Endothelial cell of umbilical vein (primary cell): Measurements from ENCODE around the gene ZNF512.

ENCODE experiments used
- EZH2 ChIP-seq: IDR thresholded peaks from 2 replicates; pipeline ENCODE4 v1.6.1; 2012; ENCODE audit warnings: borderline replicate concordance, low read depth, mild to moderate bottlenecking, moderate library complexity, low read length, inconsistent platforms; ENCODE audit not compliant: severe bottlenecking
- FOS ChIP-seq: IDR thresholded peaks from 2 replicates; pipeline ENCODE4 v1.6.1; 2011; ENCODE audit warnings: mild to moderate bottlenecking, low read length, moderate library complexity, borderline replicate concordance; ENCODE audit not compliant: insufficient read depth
- GATA2 ChIP-seq: IDR thresholded peaks from 2 replicates; pipeline ENCODE4 v1.7.0; 2011; ENCODE audit warnings: low read depth, mild to moderate bottlenecking, moderate library complexity, mixed read lengths, low read length; ENCODE audit not compliant: insufficient read length, insufficient read depth
- JUN ChIP-seq: IDR thresholded peaks from 2 replicates; pipeline ENCODE4 v1.6.1; 2011; ENCODE audit warnings: borderline replicate concordance, low read depth; ENCODE audit not compliant: insufficient read length, insufficient read depth
- MAX ChIP-seq: IDR thresholded peaks from 2 replicates; pipeline ENCODE4 v1.6.1; 2011; ENCODE audit not compliant: insufficient read depth, insufficient read length
- MYC ChIP-seq: IDR thresholded peaks from one replicate; pipeline ENCODE4 v1.6.1; 2011; ENCODE audit warnings: mild to moderate bottlenecking, low read depth, low read length
- POLR2A ChIP-seq: IDR thresholded peaks from 2 replicates; pipeline ENCODE4 v1.6.1; 2012; ENCODE audit warnings: low read depth, mild to moderate bottlenecking, control low read depth, low read length
- POLR2AphosphoS5 ChIP-seq: IDR thresholded peaks from 2 replicates; pipeline ENCODE4 v1.6.1; 2012; ENCODE audit warnings: low read depth, mild to moderate bottlenecking, control low read depth, low read length, moderate library complexity; ENCODE audit not compliant: insufficient read depth
- TF ChIP-seq, protein P1 (sequence below), 2 donors: IDR thresholded peaks; 1 replicate in 1 of 2; 2 replicates in 1 of 2; pipeline ENCODE4 v1.5.1; 2011; ENCODE audit warnings: low read length in 2 of 2, mild to moderate bottlenecking in 2 of 2, moderate library complexity in 2 of 2, control low read depth in 1 of 2, inconsistent platforms in 1 of 2, low read depth in 1 of 2; ENCODE audit not compliant: insufficient read depth in 1 of 2; ENCODE audit errors: extremely low read depth in 1 of 2

- TF ChIP-seq FOS: no peak
- TF ChIP-seq, protein P1, sequence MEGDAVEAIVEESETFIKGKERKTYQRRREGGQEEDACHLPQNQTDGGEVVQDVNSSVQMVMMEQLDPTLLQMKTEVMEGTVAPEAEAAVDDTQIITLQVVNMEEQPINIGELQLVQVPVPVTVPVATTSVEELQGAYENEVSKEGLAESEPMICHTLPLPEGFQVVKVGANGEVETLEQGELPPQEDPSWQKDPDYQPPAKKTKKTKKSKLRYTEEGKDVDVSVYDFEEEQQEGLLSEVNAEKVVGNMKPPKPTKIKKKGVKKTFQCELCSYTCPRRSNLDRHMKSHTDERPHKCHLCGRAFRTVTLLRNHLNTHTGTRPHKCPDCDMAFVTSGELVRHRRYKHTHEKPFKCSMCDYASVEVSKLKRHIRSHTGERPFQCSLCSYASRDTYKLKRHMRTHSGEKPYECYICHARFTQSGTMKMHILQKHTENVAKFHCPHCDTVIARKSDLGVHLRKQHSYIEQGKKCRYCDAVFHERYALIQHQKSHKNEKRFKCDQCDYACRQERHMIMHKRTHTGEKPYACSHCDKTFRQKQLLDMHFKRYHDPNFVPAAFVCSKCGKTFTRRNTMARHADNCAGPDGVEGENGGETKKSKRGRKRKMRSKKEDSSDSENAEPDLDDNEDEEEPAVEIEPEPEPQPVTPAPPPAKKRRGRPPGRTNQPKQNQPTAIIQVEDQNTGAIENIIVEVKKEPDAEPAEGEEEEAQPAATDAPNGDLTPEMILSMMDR (IDR thresholded peaks at IDR 0.05; ENCODE audit: extremely low read depth in 1 of 2, insufficient read depth in 1 of 2, low read depth in 1 of 2, low read length in 2 of 2): no peak
- no peak for TF ChIP-seq POLR2A
- TF ChIP-seq EZH2: no peak
- no peak for TF ChIP-seq MAX
- TF ChIP-seq GATA2: no peak
- TF ChIP-seq POLR2AphosphoS5: no peak
- no peak for TF ChIP-seq MYC
- TF ChIP-seq JUN: no peak
Observed at GRCh38 chr2:27671235-27671634, 88.4 kb downstream of the ZNF512 start.
